Activated CD8-positive, alpha-beta memory T cell treated with anti-CD3 and anti-CD28 coated beads, Interleukin-2, amount 10 ng/mL, durations not matched to agents 7 days and 5 days (primary cell): ENCODE data around the gene DAB2IP. TPM values are rescaled to one million over a fixed set of nuclear protein-coding genes. Genes with fewer than 3 reads are reported as not detected.

Source experiments
- ATAC-seq: fragments of 150-1000 bp; cut with Tn5 transposase; one replicate; pipeline ENCODE4 v1.10.0; 2021; ENCODE audit warnings: moderate library complexity
- CTCF ChIA-PET: fragments of 350-600 bp; sonication (Branson Sonifier 250); formaldehyde crosslinking; loops from one replicate; lab custom pipeline; 2021; ENCODE audit warnings: antibody characterized with exemption; lab: Charles Lee
- DNase-seq: peaks from one replicate; pipeline ENCODE4 v3.0.0-alpha.2; 2020
- H3K27ac Mint-ChIP-seq: one replicate; pipeline ENCODE4 v1.8.0; 2021; ENCODE audit warnings: mild to moderate bottlenecking, mixed read lengths
- H3K27me3 Mint-ChIP-seq: one replicate; pipeline ENCODE4 v1.8.0; 2021; ENCODE audit warnings: mixed read lengths
- H3K36me3 Mint-ChIP-seq: one replicate; pipeline ENCODE4 v1.8.0; 2021; ENCODE audit warnings: mild to moderate bottlenecking, mixed read lengths
- H3K4me1 Mint-ChIP-seq: one replicate; pipeline ENCODE4 v1.8.0; 2021; ENCODE audit warnings: mixed read lengths
- H3K4me3 Mint-ChIP-seq: one replicate; pipeline ENCODE4 v1.8.0; 2021; ENCODE audit warnings: mild to moderate bottlenecking, moderate library complexity, mixed read lengths
- H3K9me3 Mint-ChIP-seq: one replicate; pipeline ENCODE4 v1.8.0; 2022; ENCODE audit warnings: low read depth, mixed read lengths
- total RNA-seq, 2 experiments: library from RNA; stranded (reverse); gene quantifications; one replicate each; pipeline ENCODE4 v1.2.3, GENCODE V29; 2021

Gene DAB2IP
- total RNA-seq, result under 1 TPM; 0.07 to 0.18 TPM

DNA sequence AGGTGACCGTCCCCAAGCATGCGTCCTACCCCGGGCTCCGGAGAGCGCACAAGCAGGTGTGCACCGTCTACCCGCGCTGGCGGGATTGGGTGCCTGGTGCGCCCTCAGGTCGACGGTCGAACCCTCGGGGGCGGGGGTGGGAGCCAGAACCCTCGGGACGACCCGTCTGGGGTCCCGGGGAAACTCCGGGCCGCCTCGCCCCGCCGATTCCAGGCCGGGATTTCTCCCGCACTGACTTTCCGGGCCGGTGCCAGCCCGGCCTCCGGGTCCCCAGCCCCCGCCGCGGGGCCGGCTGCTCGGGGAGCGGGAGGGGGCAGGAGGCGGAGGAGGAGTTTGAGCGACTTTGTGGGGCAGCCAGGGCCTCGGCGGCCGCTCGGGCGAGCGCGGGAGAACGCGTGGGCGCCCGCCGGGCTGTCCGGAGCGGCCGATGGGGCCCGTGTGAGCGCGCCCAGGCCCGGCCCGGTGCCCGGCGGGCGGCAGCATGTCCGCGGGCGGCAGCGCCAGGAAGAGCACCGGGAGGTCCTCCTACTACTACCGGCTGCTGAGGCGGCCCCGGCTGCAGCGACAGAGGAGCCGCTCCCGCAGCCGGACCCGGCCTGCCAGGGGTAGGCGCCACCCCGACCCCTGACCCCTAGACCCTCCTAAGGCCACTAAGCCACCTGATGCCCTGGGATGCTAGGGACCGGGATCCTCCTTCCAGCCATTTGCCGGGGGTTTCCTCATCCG lies at the start of gene DAB2IP:
Gene DAB2IP (plus strand): TSS at position 340 of the 726 bp plus-strand sequence. CDS start 142 bp downstream, at position 482.
- H3K4me3 Mint-ChIP-seq, result no peak within 1 kb of the TSS
- H3K27me3 Mint-ChIP-seq, result peaks cover 65% of the 10 kb centered on the region
- ATAC-seq (no peak), DNase-seq (no peak)
- H3K9me3 Mint-ChIP-seq, result no peaks in the 10 kb centered on the region
- CTCF ChIA-PET, result no interaction called here
- no peaks in the 10 kb centered on the region for H3K36me3 Mint-ChIP-seq
- peaks cover 5% of the 10 kb centered on the region for H3K4me1 Mint-ChIP-seq
- H3K27ac Mint-ChIP-seq, result no peak within 1 kb of the TSS

- no peak for ATAC-seq
- peaks cover 47% of the 10 kb centered on the region for H3K27me3 Mint-ChIP-seq
- H3K9me3 Mint-ChIP-seq, result no peaks in the 10 kb centered on the region
- no peak overlapping the region for H3K27ac Mint-ChIP-seq
- H3K4me1 Mint-ChIP-seq, result peaks cover 2% of the 10 kb centered on the region
- no peaks in the 10 kb centered on the region for H3K36me3 Mint-ChIP-seq
- H3K4me3 Mint-ChIP-seq, result no peak overlapping the region
- DNase-seq, result no peak
- CTCF ChIA-PET, result no interaction called here
Measured at GRCh38 chr9:121603028-121603427, 48.4 kb upstream of the DAB2IP start.

- Mint-ChIP-seq H3K36me3 (no peaks in the 10 kb centered on the region), H3K27me3 (peaks cover 46% of the 10 kb centered on the region), H3K4me1 (peaks cover 2% of the 10 kb centered on the region), H3K9me3 (no peaks in the 10 kb centered on the region), H3K4me3 (no peak overlapping the region), H3K27ac (no peak overlapping the region)
- no peak for ATAC-seq
- DNase-seq, result no peak
- CTCF ChIA-PET, result interaction anchor here (0.9 kb wide), 1 partner anchor 58 kb away, joined by 3 read pairs; no protein-coding TSS in a partner anchor
Measured at GRCh38 chr9:121604242-121604641, 47.2 kb upstream of the DAB2IP start.

- no peak overlapping the region for H3K27ac Mint-ChIP-seq
- no peak for ATAC-seq
- no peaks in the 10 kb centered on the region for H3K36me3 Mint-ChIP-seq
- CTCF ChIA-PET, result interaction anchor here (0.9 kb wide), 1 partner anchor 59 kb away, joined by 3 read pairs; no protein-coding TSS in a partner anchor
- H3K4me3 Mint-ChIP-seq, result no peak overlapping the region
- H3K9me3 Mint-ChIP-seq, result no peaks in the 10 kb centered on the region
- peaks cover 50% of the 10 kb centered on the region for H3K27me3 Mint-ChIP-seq
- peaks cover 2% of the 10 kb centered on the region for H3K4me1 Mint-ChIP-seq
- no peak for DNase-seq
Measured at GRCh38 chr9:121604654-121605053, 46.8 kb upstream of the DAB2IP start.

DNA sequence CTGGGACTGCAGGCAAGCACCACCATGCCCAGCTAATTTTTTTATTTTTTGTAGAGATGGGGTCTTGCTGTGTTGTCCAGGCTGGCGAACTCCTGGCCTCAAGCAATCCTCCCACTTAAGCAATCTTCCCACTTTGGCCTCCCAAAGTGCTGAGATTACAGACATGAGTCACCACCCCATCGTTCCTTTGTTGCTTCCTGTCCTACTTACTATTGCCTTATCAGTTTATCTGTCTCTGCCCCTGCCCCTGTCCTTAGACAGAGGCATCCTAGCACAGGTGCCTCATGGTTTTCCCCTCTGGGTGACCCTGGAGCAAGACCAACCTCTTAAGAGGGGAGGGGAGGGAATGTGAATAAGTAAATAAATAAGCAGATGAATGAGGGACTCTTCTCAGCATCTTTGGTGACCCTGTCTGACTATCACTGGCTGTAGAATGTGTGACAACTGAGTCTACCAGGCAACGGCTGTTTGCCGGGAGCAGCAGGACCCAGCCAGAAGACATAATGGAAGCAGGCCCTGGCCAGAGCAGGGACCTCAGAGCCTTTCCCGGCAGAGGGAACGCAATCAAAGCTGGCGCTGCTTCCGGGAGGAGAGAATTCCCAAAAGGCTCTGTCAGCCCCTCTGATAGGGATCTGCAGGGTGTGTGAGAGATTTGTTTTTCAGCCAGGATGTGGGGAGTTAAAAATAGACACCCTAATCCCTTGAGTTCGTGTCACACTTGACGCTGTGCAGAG lies 43.8 kb upstream of the DAB2IP start:
- Mint-ChIP-seq H3K4me1 (peaks cover 6% of the 10 kb centered on the region), H3K36me3 (no peaks in the 10 kb centered on the region), H3K27ac (no peak overlapping the region), H3K9me3 (no peaks in the 10 kb centered on the region), H3K27me3 (peaks cover 37% of the 10 kb centered on the region), H3K4me3 (no peak overlapping the region)
- ATAC-seq (no peak), DNase-seq (no peak)
- CTCF ChIA-PET, result no interaction called here

DNA sequence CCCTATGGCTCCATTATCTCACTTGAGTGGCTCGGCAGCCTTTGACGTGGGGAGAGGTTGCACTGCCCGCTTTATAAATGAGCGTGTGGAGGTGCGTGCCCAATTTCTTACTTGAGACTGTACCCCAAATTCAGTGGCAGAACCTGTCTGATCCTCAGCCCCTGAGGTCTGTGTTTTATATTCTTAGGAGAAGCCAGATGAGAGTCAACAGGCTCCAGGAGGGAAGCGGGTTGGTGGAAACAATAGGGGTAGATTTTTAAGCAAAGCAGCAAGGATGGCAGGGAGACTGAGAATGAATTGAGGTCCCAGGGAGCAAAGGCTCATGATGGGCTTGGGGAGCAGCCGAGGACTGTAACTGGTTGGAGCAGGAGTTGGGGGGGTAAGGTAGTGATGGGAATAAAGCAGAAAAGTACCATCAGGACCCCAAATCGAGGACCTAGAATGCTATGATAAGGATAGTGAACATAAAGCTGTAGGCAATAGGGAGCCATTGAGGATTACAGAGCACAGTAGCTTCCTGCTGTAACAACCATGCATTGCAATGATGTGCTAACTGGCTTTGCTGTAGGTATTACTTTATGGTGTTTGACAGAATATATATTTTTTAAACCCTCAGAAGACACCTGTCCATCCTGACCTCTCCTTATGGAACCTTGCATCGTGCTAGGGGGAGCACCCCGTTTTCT lies 43.1 kb upstream of the DAB2IP start:
- Mint-ChIP-seq H3K36me3 (no peaks in the 10 kb centered on the region), H3K27me3 (peaks cover 40% of the 10 kb centered on the region), H3K4me1 (peaks cover 12% of the 10 kb centered on the region), H3K27ac (no peak overlapping the region), H3K4me3 (no peak overlapping the region), H3K9me3 (no peaks in the 10 kb centered on the region)
- ATAC-seq (no peak), DNase-seq (no peak)
- CTCF ChIA-PET, result no interaction called here

- no peaks in the 10 kb centered on the region for H3K9me3 Mint-ChIP-seq
- H3K4me3 Mint-ChIP-seq, result no peak overlapping the region
- DNase-seq (no peak), ATAC-seq (no peak)
- H3K27me3 Mint-ChIP-seq, result peaks cover 47% of the 10 kb centered on the region
- CTCF ChIA-PET, result interaction anchor here (0.6 kb wide), 1 partner anchor 11 kb away, joined by 4 read pairs; no protein-coding TSS in a partner anchor
- H3K4me1 Mint-ChIP-seq, result peaks cover 13% of the 10 kb centered on the region
- no peaks in the 10 kb centered on the region for H3K36me3 Mint-ChIP-seq
- H3K27ac Mint-ChIP-seq, result no peak overlapping the region
Measured at GRCh38 chr9:121609822-121610637, 41.4 kb upstream of the DAB2IP start.

DNA sequence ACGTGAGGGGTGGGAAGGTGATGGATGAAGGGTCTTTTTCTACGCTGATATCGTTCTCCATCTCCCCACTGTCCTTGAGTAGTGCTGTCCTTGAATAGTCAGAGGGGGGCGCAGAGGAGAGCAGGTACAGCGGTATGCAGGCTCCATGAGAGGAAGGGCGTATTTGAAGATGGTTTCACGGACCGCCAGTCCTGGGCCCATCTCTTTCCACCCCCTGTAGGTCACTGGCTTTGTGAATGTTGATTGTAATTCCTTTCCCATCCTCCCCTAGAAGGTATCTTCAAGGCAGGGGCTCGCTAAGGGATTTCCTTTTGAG lies 40.8 kb upstream of the DAB2IP start:
- no peak for ATAC-seq
- H3K27me3 Mint-ChIP-seq, result peaks cover 50% of the 10 kb centered on the region
- no peaks in the 10 kb centered on the region for H3K36me3 Mint-ChIP-seq
- no peak for DNase-seq
- H3K9me3 Mint-ChIP-seq, result no peaks in the 10 kb centered on the region
- H3K4me1 Mint-ChIP-seq, result peaks cover 13% of the 10 kb centered on the region
- CTCF ChIA-PET, result no interaction called here
- H3K4me3 Mint-ChIP-seq, result no peak overlapping the region
- H3K27ac Mint-ChIP-seq, result no peak overlapping the region

DNA sequence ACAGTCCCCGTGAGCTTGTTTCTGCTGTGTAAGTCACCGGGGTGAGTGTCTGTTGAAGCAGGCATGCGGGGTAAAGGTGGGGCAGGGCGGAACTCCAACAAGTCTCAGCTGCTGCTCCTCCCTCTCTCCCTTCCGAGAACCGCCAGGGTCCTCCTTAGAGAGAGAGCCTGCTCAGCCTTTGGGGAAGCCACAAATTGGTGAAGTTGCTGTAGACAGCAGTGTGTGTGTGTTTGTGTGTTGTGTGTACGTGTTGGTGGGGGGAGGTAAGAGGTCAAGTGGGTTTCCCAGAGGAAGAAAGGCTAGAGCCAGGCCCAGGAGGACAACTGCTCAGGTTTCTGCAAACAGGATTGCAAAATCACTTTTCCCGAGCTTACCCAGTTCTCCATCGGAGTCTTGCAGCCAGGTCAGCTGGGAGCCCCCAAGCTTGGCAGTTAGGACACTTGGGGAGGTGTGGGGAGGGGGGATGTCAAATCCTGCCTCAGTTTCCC lies 38.9 kb upstream of the DAB2IP start:
- H3K27me3 Mint-ChIP-seq, result peaks cover 43% of the 10 kb centered on the region
- CTCF ChIA-PET, result interaction anchor here (0.7 to 1.4 kb wide), 3 partner anchors 62 to 735 kb away, joined by 3 read pairs; no protein-coding TSS in a partner anchor
- no peaks in the 10 kb centered on the region for H3K36me3 Mint-ChIP-seq
- no peak overlapping the region for H3K27ac Mint-ChIP-seq
- no peak overlapping the region for H3K4me3 Mint-ChIP-seq
- H3K4me1 Mint-ChIP-seq, result peaks cover 13% of the 10 kb centered on the region
- no peak for ATAC-seq
- no peaks in the 10 kb centered on the region for H3K9me3 Mint-ChIP-seq
- no peak for DNase-seq

DNA sequence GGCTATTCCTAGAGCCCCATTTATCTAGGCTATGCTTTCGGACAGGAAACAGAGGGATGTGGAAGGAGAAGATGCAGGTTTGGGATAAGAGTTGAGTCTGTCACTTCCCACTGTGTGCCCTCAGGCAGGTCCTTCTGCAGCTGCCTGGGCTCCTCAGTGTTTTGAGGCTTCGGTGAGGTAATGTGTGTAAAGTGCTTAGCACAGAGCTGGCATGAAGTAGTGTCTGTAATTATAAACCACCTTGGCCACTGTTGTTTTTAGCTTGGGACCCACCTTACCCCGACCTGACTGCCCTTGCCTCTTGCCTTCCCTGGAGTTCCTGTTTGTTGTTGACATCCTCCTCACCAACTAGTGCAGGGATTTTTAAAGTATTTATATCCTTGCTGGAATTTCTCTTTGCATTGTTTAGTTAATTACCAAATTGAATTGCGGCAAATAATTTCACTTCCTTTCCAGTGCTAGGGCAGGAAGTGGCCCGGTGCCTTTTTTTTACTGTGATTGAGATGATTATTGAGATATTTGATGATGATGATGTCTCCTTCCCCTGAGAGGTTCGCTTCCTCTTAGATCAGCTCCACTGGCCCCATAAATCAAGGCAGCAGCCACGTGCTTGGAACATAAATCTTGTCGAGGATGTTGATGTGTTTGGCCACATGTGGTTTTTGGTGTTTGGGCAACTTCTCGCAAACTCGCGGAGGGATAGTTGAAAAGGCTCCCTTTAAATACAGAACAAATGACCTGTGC lies 38.3 kb upstream of the DAB2IP start:
- H3K4me3 Mint-ChIP-seq, result no peak overlapping the region
- DNase-seq (no peak), ATAC-seq (no peak)
- no peaks in the 10 kb centered on the region for H3K9me3 Mint-ChIP-seq
- H3K27me3 Mint-ChIP-seq, result peaks cover 41% of the 10 kb centered on the region
- no peak overlapping the region for H3K27ac Mint-ChIP-seq
- H3K36me3 Mint-ChIP-seq, result no peaks in the 10 kb centered on the region
- CTCF ChIA-PET, result interaction anchor here (0.7 to 1.4 kb wide), 3 partner anchors 63 to 735 kb away, joined by 3 read pairs; no protein-coding TSS in a partner anchor
- H3K4me1 Mint-ChIP-seq, result peaks cover 13% of the 10 kb centered on the region

DNA sequence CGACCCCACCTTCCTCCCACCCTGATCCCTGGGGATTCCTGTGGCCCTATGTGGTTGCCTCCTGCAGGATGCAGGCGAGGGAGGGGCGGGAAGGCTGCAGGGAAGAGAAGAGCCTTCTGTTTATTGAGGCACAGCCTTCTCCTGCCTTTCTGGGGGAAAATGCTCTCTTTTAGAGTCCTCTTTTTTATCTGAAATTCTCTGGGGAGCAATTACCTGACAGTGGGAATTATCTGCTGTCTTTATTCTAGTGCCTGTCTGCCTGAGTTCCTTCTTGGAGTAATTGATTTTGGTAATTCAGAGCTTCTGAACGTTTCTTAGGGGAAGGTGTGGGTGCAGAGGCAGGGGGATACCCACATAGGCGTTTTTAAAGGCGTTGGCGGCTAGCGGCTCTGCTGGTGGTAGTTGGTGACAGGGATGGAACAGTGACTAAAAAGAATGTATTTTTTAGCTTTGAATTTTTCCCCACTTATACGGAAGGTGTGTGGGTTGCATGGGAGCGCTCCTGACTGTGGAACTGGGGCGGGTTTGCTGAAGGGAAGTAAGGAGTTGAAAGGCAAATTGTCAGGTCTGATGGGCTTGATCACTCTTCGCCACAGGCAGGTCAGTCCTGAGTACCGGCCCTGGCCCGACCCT lies 35.2 kb upstream of the DAB2IP start:
- ATAC-seq, result no peak
- DNase-seq, result no peak
- Mint-ChIP-seq H3K9me3 (no peaks in the 10 kb centered on the region), H3K4me3 (no peak overlapping the region), H3K36me3 (no peaks in the 10 kb centered on the region), H3K4me1 (peaks cover 13% of the 10 kb centered on the region), H3K27ac (no peak overlapping the region), H3K27me3 (peaks cover 25% of the 10 kb centered on the region)
- CTCF ChIA-PET, result interaction anchor here (1.6 kb wide), 1 partner anchor 68 kb away, joined by 4 read pairs; no protein-coding TSS in a partner anchor

DNA sequence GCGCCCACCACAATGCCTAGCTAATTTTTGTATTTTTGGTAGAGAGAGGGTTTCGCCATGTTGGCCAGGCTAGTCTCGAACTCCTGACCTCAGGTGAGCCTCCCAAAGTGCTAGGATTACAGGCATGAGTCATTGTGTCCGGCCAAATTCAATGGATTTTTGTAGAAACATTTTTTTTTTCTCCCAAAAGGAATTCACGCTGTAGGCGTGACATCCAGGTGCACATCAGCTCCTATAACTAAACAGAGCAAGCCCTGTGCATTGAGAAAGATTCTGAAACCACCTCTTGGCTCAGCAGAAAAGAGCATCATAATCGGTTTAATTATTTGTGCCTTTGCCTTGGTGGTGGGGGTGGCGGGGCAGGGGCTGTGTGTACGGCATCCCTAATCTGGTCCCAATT lies 32.9 kb upstream of the DAB2IP start:
- Mint-ChIP-seq H3K27me3 (peaks cover 11% of the 10 kb centered on the region), H3K27ac (no peak overlapping the region), H3K9me3 (no peaks in the 10 kb centered on the region), H3K4me1 (peaks cover under 1% of the 10 kb centered on the region), H3K36me3 (no peaks in the 10 kb centered on the region), H3K4me3 (no peak overlapping the region)
- DNase-seq, result no peak
- ATAC-seq, result no peak
- CTCF ChIA-PET, result interaction anchor here (0.7 to 1.3 kb wide), 2 partner anchors 60 to 73 kb away, joined by 3 to 4 read pairs; no protein-coding TSS in a partner anchor
